HUES64 (cell line): Measurements from ENCODE around the gene GPHB5.
"Not testable (repeated sequence)": the region's sequence is repeated elsewhere in the genome, so short reads cannot be mapped to it uniquely, and the experiment has no call there.

Experiments
- H3K27ac ChIP-seq: 2 replicates; pipeline ENCODE4 v1.7.0; 2013; ENCODE audit warnings: low read depth, low read length, inconsistent platforms
- H3K27me3 ChIP-seq: 2 replicates; pipeline ENCODE4 v1.6.1; 2013; ENCODE audit warnings: mild to moderate bottlenecking, low read length; ENCODE audit not compliant: insufficient read depth
- H3K36me3 ChIP-seq: 2 replicates; pipeline ENCODE4 v1.6.1; 2013; ENCODE audit warnings: mild to moderate bottlenecking, low read length; ENCODE audit not compliant: insufficient read depth
- H3K4me1 ChIP-seq: 2 replicates; pipeline ENCODE4 v1.6.1; 2013; ENCODE audit warnings: mild to moderate bottlenecking, low read length, moderate library complexity; ENCODE audit not compliant: insufficient read depth
- H3K4me3 ChIP-seq: 2 replicates; pipeline ENCODE4 v1.5.1; 2013; ENCODE audit warnings: mild to moderate bottlenecking, low read length, moderate library complexity
- H3K9ac ChIP-seq: 2 replicates; pipeline ENCODE4 v1.6.1; 2013; ENCODE audit warnings: mild to moderate bottlenecking, low read depth, low read length
- H3K9me3 ChIP-seq: 2 replicates; pipeline ENCODE4 v1.6.1; 2013; ENCODE audit warnings: low read depth, low read length; ENCODE audit not compliant: insufficient read depth
- WGBS: fragments of 150-250, 120-280 bp; methylation state at CpG from one replicate; pipeline ENCODE4 v1.1.7; 2013; ENCODE audit warnings: missing lambda C conversion rate; 5-methylcytosine and 5-hydroxymethylcytosine counted together

Gene GPHB5

GRCh38 chr14:63292805-63293204 is 25.9 kb downstream of the GPHB5 start:
- Histone ChIP-seq H3K27ac (no peak overlapping the region), H3K9me3 (no peaks in the 10 kb centered on the region), H3K9ac (no peak overlapping the region), H3K27me3 (no peaks in the 10 kb centered on the region), H3K4me1 (peaks cover 10% of the 10 kb centered on the region), H3K4me3 (no peak overlapping the region), H3K36me3 (no peaks in the 10 kb centered on the region)
- WGBS: 100% methylated on average over 2 of the region's 2 CpGs

DNA sequence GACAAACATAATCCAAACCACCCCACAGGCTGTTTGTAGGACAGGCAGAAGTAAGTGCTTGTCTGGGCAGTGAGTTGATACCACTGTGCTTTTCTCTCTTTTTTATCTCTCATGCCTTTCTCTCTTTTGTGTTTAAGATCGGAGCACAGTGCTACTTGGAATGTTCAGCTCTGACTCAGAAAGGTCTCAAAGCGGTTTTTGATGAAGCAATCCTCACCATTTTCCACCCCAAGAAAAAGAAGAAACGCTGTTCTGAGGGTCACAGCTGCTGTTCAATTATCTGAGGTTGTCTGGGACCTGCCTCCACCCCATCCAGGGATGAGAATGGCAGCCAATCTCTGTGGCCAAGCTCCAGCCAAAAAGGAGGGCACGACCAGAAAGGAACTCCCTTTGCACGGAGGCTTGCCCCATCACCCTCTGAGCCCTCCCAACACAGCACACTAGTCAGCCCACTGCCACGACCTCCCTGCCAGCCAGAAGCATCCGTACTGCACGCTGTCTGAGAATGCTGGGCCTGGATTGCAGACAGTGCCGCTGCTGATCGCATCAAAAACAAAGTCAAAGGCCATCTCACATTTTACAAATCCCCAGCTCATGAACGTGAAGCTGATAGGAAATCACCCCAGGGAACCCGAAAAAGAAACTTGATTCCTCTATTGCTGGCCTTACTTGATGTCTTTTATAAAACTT is 27.8 kb downstream of the GPHB5 start:
- no peak overlapping the region for H3K4me3 ChIP-seq
- no peak overlapping the region for H3K9ac ChIP-seq
- peaks cover 4% of the 10 kb centered on the region; the same call in 1 of the 2 replicates for H3K4me1 ChIP-seq
- no peaks in the 10 kb centered on the region for H3K36me3 ChIP-seq
- H3K9me3 ChIP-seq: no peaks in the 10 kb centered on the region
- WGBS: 90% methylated on average over 12 of the region's 12 CpGs
- no peak overlapping the region for H3K27ac ChIP-seq
- H3K27me3 ChIP-seq: no peaks in the 10 kb centered on the region

- 82% methylated on average over 1 of the region's 1 CpG for WGBS
- no peak overlapping the region for H3K4me3 ChIP-seq
- no peak overlapping the region for H3K9ac ChIP-seq
- peaks cover 4% of the 10 kb centered on the region; the same call in 1 of the 2 replicates for H3K4me1 ChIP-seq
- H3K27ac ChIP-seq: no peak overlapping the region
- H3K27me3 ChIP-seq: no peaks in the 10 kb centered on the region
- no peaks in the 10 kb centered on the region for H3K36me3 ChIP-seq
- no peaks in the 10 kb centered on the region for H3K9me3 ChIP-seq
Observed at GRCh38 chr14:63288853-63289252, 29.9 kb downstream of the GPHB5 start.

GRCh38 chr14:63287666-63288483 is 30.9 kb downstream of the GPHB5 start:
- Histone ChIP-seq H3K27ac (no peak overlapping the region), H3K27me3 (no peaks in the 10 kb centered on the region)
- WGBS: 88% methylated on average over 6 of the region's 6 CpGs

DNA sequence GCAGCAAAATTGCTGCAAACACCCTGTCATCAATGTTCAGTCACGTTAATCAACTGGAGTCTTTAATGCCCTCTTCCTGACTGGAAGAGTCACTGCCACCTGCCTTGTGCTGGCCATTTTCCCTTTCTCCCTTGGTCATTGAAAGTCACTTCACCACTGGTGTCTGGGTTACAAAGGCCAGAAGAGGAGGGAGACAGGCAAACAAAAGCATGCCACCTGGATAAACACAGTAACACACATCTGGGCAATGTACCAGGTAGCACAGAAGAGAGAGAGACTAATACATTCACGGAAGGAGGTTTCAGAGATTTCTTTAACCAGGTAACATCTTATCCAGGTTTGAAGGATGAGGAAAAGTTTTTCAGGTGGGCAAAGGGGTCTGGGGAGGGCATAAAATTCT is 32.7 kb downstream of the GPHB5 start:
- no peak overlapping the region for H3K4me3 ChIP-seq
- H3K9me3 ChIP-seq: no peaks in the 10 kb centered on the region
- no peak overlapping the region for H3K9ac ChIP-seq
- no peak overlapping the region for H3K27ac ChIP-seq
- H3K36me3 ChIP-seq: no peaks in the 10 kb centered on the region
- H3K27me3 ChIP-seq: no peaks in the 10 kb centered on the region
- 60% methylated on average over 2 of the region's 2 CpGs for WGBS
- H3K4me1 ChIP-seq: peaks cover 4% of the 10 kb centered on the region; the same call in 1 of the 2 replicates

More at GRCh38 chr14:63287666-63288483, 30.9 kb downstream of the GPHB5 start:
- Histone ChIP-seq H3K4me3 (no peak overlapping the region), H3K36me3 (no peaks in the 10 kb centered on the region), H3K9ac (no peak overlapping the region), H3K9me3 (no peaks in the 10 kb centered on the region), H3K4me1 (peaks cover 4% of the 10 kb centered on the region; the same call in 1 of the 2 replicates)

DNA sequence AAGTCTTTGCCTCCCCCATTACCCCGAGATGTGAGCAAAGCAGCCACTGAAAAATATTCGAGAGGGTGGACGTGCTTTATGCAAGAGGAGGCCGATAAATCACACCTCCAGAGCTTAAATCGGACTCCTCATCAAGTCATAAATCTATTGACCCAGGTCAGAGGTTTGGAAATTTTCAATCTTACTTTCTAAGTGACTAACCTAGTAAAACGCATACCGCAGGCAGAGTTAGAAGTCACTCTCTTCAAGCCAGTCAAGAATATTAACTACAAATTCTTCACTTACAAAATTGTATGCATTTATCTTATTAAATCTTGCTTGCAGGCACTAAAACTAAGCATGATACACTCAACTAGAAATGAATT is 34.9 kb downstream of the GPHB5 start:
- Histone ChIP-seq H3K9ac (no peak overlapping the region), H3K4me3 (no peak overlapping the region), H3K4me1 (no peaks in the 10 kb centered on the region), H3K27me3 (no peaks in the 10 kb centered on the region), H3K27ac (no peak overlapping the region), H3K36me3 (no peaks in the 10 kb centered on the region), H3K9me3 (no peaks in the 10 kb centered on the region)
- 92% methylated on average over 7 of the region's 7 CpGs for WGBS

DNA sequence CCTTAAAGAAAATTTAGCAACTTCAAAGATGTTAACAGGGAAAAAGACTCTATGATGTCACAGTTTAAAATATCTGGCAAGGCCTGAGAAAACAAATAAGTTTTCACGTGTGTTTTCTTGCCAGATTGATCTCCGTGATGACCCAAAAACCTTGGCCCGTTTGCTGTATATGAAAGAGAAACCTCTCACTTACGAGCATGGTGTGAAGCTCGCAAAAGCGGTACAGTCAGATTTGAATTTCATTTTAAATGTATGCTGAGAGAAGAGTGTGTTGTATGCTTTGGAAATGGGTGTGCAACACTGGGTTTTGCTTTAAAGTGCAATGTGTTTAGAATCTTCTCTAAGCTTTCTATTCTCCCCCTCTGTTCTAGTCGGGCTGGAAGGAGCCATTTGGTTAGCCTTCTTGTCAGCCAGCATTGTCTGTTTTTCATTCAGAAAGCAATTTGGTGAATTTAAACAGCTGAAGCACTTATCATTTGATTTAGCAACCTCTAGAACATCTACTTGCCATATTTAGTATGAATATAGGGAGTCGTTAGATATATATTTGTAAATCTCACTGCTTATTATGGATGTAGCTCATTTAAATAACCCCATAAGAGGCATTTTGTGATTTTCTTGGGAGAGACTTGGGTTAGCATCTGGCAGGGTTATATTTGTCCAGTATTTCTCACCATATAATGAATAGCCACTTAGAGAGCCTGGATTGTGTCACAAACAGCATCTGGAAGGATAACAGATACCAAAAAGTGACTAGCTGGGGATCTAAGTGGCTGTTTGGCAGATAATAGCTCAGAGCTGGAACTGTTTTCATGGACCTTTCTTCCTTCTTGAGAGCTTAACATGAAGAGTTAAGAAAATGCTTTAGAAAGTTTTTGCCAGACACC is 35.5 kb downstream of the GPHB5 start:
- no peak overlapping the region for H3K27ac ChIP-seq
- H3K27me3 ChIP-seq: no peaks in the 10 kb centered on the region
- H3K9ac ChIP-seq: no peak overlapping the region
- H3K9me3 ChIP-seq: no peaks in the 10 kb centered on the region
- 92% methylated on average over 7 of the region's 8 CpGs for WGBS
- no peaks in the 10 kb centered on the region for H3K4me1 ChIP-seq
- no peak overlapping the region for H3K4me3 ChIP-seq
- H3K36me3 ChIP-seq: no peaks in the 10 kb centered on the region

- WGBS: 98% methylated on average over 4 of the region's 4 CpGs
Observed at GRCh38 chr14:63279933-63280332, 38.8 kb downstream of the GPHB5 start.

DNA sequence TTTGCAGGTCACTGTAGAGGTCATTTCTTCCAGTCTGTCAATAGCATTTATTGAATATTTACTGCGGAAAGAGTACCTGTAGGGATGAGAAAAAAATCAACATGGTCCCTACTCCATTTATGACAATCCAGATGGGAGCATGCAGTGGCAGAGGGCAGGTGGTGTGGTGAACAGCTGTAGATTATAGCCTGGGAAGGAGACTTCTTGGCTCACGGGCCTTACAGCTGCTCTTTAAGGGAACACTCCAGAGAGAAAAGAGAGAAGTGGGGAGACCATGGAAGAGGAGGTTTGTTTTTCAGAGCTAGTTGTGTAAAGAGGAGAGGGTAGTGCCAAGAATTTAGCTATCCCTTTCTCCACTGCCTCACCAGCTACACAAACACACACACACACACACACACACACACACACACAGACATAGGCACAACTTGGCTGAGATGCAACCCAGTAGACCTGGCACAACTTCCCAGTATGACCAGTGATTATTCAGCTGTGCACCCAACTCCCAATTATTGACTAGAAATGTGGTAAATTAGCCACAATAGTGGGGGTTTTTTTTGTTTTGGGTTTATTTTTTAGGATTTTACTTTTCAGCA is 41.0 kb downstream of the GPHB5 start:
- Histone ChIP-seq H3K9ac (no peak overlapping the region), H3K36me3 (no peaks in the 10 kb centered on the region), H3K4me1 (peaks cover 8% of the 10 kb centered on the region), H3K4me3 (no peak overlapping the region), H3K27me3 (no peaks in the 10 kb centered on the region), H3K9me3 (no peaks in the 10 kb centered on the region), H3K27ac (no peak overlapping the region)
- WGBS: 42% methylated on average over 1 of the region's 2 CpGs

More at GRCh38 chr14:63279933-63280332, 38.8 kb downstream of the GPHB5 start:
- not testable (repeated sequence) for H3K4me1 ChIP-seq, H3K9me3 ChIP-seq, H3K36me3 ChIP-seq, H3K9ac ChIP-seq, H3K27me3 ChIP-seq, H3K27ac ChIP-seq, H3K4me3 ChIP-seq

GRCh38 chr14:63276492-63277342 is 42.0 kb downstream of the GPHB5 start:
- H3K9ac ChIP-seq: no peak overlapping the region
- H3K27me3 ChIP-seq: no peaks in the 10 kb centered on the region
- H3K4me1 ChIP-seq: peaks cover 8% of the 10 kb centered on the region
- no peaks in the 10 kb centered on the region for H3K9me3 ChIP-seq
- H3K27ac ChIP-seq: no peak overlapping the region
- H3K4me3 ChIP-seq: no peak overlapping the region
- no peaks in the 10 kb centered on the region for H3K36me3 ChIP-seq
- 72% methylated on average over 5 of the region's 5 CpGs for WGBS
